GM19025 (cell line): ENCODE results near the gene SCP2.
"Not testable (repeated sequence)": the region's sequence is repeated elsewhere in the genome, so short reads cannot be mapped to it uniquely, and the experiment has no call there.

Source experiments
- ATAC-seq: cut with Tn5 transposase; IDR thresholded peaks from one replicate; pipeline ENCODE4 v1.9.1; 2021; ENCODE audit warnings: mild to moderate bottlenecking, low read depth, moderate library complexity; ENCODE audit not compliant: unreplicated experiment

The SCP2 gene

GRCh38 chr1:52916241-52916975, 10.7 kb upstream of the SCP2 start:
- ATAC-seq, result no peak

- no peak for ATAC-seq
Observed at GRCh38 chr1:52917156-52917555, 9.9 kb upstream of the SCP2 start.

- no peak for ATAC-seq
Observed at GRCh38 chr1:52917581-52917980, 9.5 kb upstream of the SCP2 start.

- no peak for ATAC-seq
Observed at GRCh38 chr1:52918201-52918600, 8.9 kb upstream of the SCP2 start.

- no peak for ATAC-seq
Observed at GRCh38 chr1:52919051-52919722, 7.9 kb upstream of the SCP2 start.

- no peak for ATAC-seq
Observed at GRCh38 chr1:52919723-52920483, 7.2 kb upstream of the SCP2 start.

GRCh38 chr1:52920791-52921291, 6.2 kb upstream of the SCP2 start:
- no peak for ATAC-seq

- ATAC-seq, result no peak
Observed at GRCh38 chr1:52925571-52926005, 1.5 kb upstream of the SCP2 start.

- ATAC-seq, result no peak
Observed at GRCh38 chr1:52926864-52927211, 238 bp upstream of the SCP2 start.

GRCh38 chr1:52928015-52928404, 934 bp downstream of the SCP2 start:
- ATAC-seq, result peak; percentile 20

- ATAC-seq, result no peak
Observed at GRCh38 chr1:52929019-52929418, 1.9 kb downstream of the SCP2 start.

GRCh38 chr1:52937433-52938182, 10.5 kb downstream of the SCP2 start:
- ATAC-seq, result no peak

GRCh38 chr1:52938183-52938451, 11.0 kb downstream of the SCP2 start:
- ATAC-seq, result no peak

GRCh38 chr1:52943876-52944416, 16.9 kb downstream of the SCP2 start:
- no peak for ATAC-seq

GRCh38 chr1:52944566-52944965, 17.5 kb downstream of the SCP2 start:
- ATAC-seq, result no peak

- ATAC-seq, result no peak
Observed at GRCh38 chr1:52947490-52947889, 20.4 kb downstream of the SCP2 start.

GRCh38 chr1:52949602-52950001, 22.5 kb downstream of the SCP2 start:
- ATAC-seq, result not testable (repeated sequence)

- ATAC-seq, result no peak
Observed at GRCh38 chr1:52952112-52952511, 25.0 kb downstream of the SCP2 start.

- no peak for ATAC-seq
Observed at GRCh38 chr1:52955129-52955970, 28.3 kb downstream of the SCP2 start.

GRCh38 chr1:52963101-52963500, 36.0 kb downstream of the SCP2 start:
- ATAC-seq, result no peak
